Measurements from ENCODE around the gene ABLIM3. TPM values are rescaled to one million over a fixed set of nuclear protein-coding genes. Genes with fewer than 3 reads are reported as not detected.

The ABLIM3 gene
- total RNA-seq, 4 donors from 2014 or later: 4.2 to 6.5 (median 4.7) TPM

DNA sequence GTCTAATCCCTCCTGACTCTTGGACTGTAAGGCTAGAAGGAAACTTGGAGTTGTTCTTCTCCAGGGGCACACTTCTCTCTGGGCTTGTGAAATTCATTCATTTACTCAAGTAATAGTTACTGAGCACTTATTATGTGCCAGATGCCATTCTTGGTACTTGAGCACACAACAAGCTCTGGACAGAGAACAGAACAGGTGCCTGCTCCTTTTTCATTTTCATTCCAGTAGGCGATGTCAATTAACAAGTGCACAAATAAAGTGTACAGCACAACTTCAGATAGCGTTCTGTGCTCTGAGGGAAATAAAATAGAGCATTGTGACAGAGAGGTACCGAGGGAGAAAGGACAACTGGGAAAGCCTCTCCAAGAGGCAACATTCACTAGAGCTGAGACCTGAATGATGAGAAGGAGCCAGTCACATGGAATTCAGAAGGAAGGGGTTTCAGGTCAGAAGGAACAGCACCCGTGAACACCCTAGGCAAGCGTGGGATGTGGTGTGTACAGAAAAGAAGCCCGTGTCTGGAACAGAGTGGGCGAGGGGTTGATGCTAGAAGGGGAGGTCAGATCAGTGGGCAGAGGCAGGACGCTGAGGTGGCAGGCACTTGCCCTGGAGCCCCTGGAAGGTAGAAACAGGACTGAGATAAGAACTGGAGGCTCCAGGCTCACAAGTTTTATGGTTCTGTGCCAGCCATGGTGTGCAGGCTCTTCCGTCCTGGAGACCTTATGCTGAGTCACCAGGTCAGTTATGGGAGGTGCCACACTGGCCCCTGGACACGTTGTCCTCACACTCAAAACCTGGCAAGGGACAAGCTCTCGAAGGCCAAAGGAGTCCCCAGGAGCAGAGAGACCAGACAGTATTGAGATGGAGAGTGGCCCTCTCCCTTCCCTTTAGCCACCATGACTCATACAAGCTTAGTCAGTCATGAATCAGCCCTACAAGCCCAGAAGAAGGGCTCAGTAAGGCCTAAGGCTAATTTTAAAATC, 7.2 kb upstream of the ABLIM3 start:
- in situ Hi-C loops (cut with MboI; ENCODE audit: low pct_ligation_motif_present in 1 of 4, low pct_unique_long_range_greater_than_20kb in 1 of 4, low sequenced_read_pairs in 3 of 4) (loop anchor here in 2 of 4 donors (25.0 kb wide), 1 partner anchor 103 kb away; no protein-coding TSS in a partner anchor), intact Hi-C loops (cut with DNase I; ENCODE audit: low total_unique reads) (no loop called here)
- Histone ChIP-seq H3K27ac (no peak overlapping the region), H3K36me3 (no peaks in the 10 kb centered on the region), H3K4me1 (no peaks in the 10 kb centered on the region), H3K4me3 (no peak overlapping the region), H3K27me3 (peaks cover 8% of the 10 kb centered on the region), H3K9me3 (no peaks in the 10 kb centered on the region)
- WGBS, 2 donors (ENCODE audit: low coverage in 1 of 2): 71 to 76% methylated on average over 3 to 11 of the region's 11 CpGs
- TF ChIP-seq POLR2A (IDR thresholded peaks at IDR 0.05) (no peak), CTCF (IDR thresholded peaks at IDR 0.05) (no peak), EP300 (IDR thresholded peaks at IDR 0.05; ENCODE audit: low read depth) (no peak), POLR2AphosphoS5 (IDR thresholded peaks at IDR 0.05) (no peak)
- DNase-seq: no peak

GRCh38 chr5:149134778-149135500, 6.4 kb upstream of the ABLIM3 start:
- H3K4me1 ChIP-seq: no peaks in the 10 kb centered on the region
- no peaks in the 10 kb centered on the region for H3K36me3 ChIP-seq
- peaks cover 8% of the 10 kb centered on the region for H3K27me3 ChIP-seq
- 71 to 74% methylated on average over 6 of the region's 6 CpGs for WGBS, 2 donors (ENCODE audit: low coverage in 1 of 2)
- H3K27ac ChIP-seq: no peak overlapping the region
- no peak for DNase-seq
- H3K9me3 ChIP-seq: no peaks in the 10 kb centered on the region
- in situ Hi-C loops (cut with MboI; ENCODE audit: low pct_ligation_motif_present in 1 of 4, low pct_unique_long_range_greater_than_20kb in 1 of 4, low sequenced_read_pairs in 3 of 4) (loop anchor here in 2 of 4 donors (25.0 kb wide), 1 partner anchor 102 kb away; no protein-coding TSS in a partner anchor), intact Hi-C loops (cut with DNase I; ENCODE audit: low total_unique reads) (no loop called here)
- no peak overlapping the region for H3K4me3 ChIP-seq
- TF ChIP-seq EP300 (IDR thresholded peaks at IDR 0.05; ENCODE audit: low read depth): no peak
- no peak for TF ChIP-seq POLR2A (IDR thresholded peaks at IDR 0.05)
- TF ChIP-seq CTCF (IDR thresholded peaks at IDR 0.05): no peak
- no peak for TF ChIP-seq POLR2AphosphoS5 (IDR thresholded peaks at IDR 0.05)

GRCh38 chr5:149135536-149136201, 5.6 kb upstream of the ABLIM3 start:
- Histone ChIP-seq H3K9me3 (no peaks in the 10 kb centered on the region), H3K36me3 (no peaks in the 10 kb centered on the region), H3K4me3 (no peak overlapping the region), H3K27me3 (peaks cover 8% of the 10 kb centered on the region), H3K4me1 (no peaks in the 10 kb centered on the region), H3K27ac (no peak overlapping the region)
- TF ChIP-seq POLR2A (IDR thresholded peaks at IDR 0.05): no peak
- TF ChIP-seq POLR2AphosphoS5 (IDR thresholded peaks at IDR 0.05): no peak
- no peak for TF ChIP-seq EP300 (IDR thresholded peaks at IDR 0.05; ENCODE audit: low read depth)
- TF ChIP-seq CTCF (IDR thresholded peaks at IDR 0.05): no peak
- DNase-seq: no peak
- WGBS, 2 donors (ENCODE audit: low coverage in 1 of 2): 50 to 70% methylated on average over 1 of the region's 1 CpG
- intact Hi-C loops (cut with DNase I; ENCODE audit: low total_unique reads) (no loop called here), in situ Hi-C loops (cut with MboI; ENCODE audit: low pct_ligation_motif_present in 1 of 4, low pct_unique_long_range_greater_than_20kb in 1 of 4, low sequenced_read_pairs in 3 of 4) (loop anchor here in 2 of 4 donors (25.0 kb wide), 1 partner anchor 102 kb away; no protein-coding TSS in a partner anchor)

All from transverse colon (tissue), 4 donors.